HEK293 (cell line): Measurements from ENCODE around the gene CENATAC.

ENCODE experiments used
- GLI4 ChIP-seq: fragments of 450-650 bp; formaldehyde crosslinking; IDR thresholded peaks from 2 replicates; pipeline ENCODE4 v1.5.1; 2016; ENCODE audit warnings: missing biosample characterization, missing genetic modification characterization
- KLF8 ChIP-seq: fragments of 450-650 bp; formaldehyde crosslinking; IDR thresholded peaks from 2 replicates; pipeline ENCODE4 v1.5.1; 2016; ENCODE audit warnings: missing biosample characterization, missing genetic modification characterization
- SP3 ChIP-seq: fragments of 450-650 bp; formaldehyde crosslinking; IDR thresholded peaks from 2 replicates; pipeline ENCODE4 v1.5.1; 2016; ENCODE audit warnings: missing biosample characterization, missing genetic modification characterization
- ZBTB20 ChIP-seq: fragments of 450-650 bp; formaldehyde crosslinking; IDR thresholded peaks from 2 replicates; pipeline ENCODE4 v1.5.1; 2016; ENCODE audit warnings: missing biosample characterization, missing genetic modification characterization
- ZFHX2 ChIP-seq: fragments of 450-650 bp; formaldehyde crosslinking; conservative IDR thresholded peaks from 2 replicates; pipeline ENCODE4 v1.5.1; 2016; ENCODE audit warnings: missing biosample characterization, missing genetic modification characterization
- ZFP41 ChIP-seq: fragments of 450-650 bp; formaldehyde crosslinking; IDR thresholded peaks from 2 replicates; pipeline ENCODE4 v1.5.1; 2016; ENCODE audit warnings: missing biosample characterization, missing genetic modification characterization, borderline replicate concordance
- ZIC2 ChIP-seq: fragments of 450-650 bp; formaldehyde crosslinking; IDR thresholded peaks from 2 replicates; pipeline ENCODE4 v1.5.1; 2016; ENCODE audit warnings: missing biosample characterization, missing genetic modification characterization
- ZNF10 ChIP-seq: fragments of 450-650 bp; formaldehyde crosslinking; IDR thresholded peaks from 2 replicates; pipeline ENCODE4 v1.5.1; 2017; ENCODE audit warnings: missing biosample characterization, missing genetic modification characterization
- ZNF121 ChIP-seq: fragments of 450-650 bp; formaldehyde crosslinking; IDR thresholded peaks from 2 replicates; pipeline ENCODE4 v1.5.1; 2016; ENCODE audit warnings: missing biosample characterization, missing genetic modification characterization
- ZNF146 ChIP-seq: fragments of 450-650 bp; formaldehyde crosslinking; IDR thresholded peaks from 2 replicates; pipeline ENCODE4 v1.5.1; 2016; ENCODE audit warnings: missing biosample characterization, missing genetic modification characterization
- ZNF157 ChIP-seq: fragments of 450-650 bp; formaldehyde crosslinking; IDR thresholded peaks from 2 replicates; pipeline ENCODE4 v1.5.1; 2016; ENCODE audit warnings: missing biosample characterization, missing genetic modification characterization
- ZNF184 ChIP-seq: fragments of 450-650 bp; IDR thresholded peaks from 2 replicates; pipeline ENCODE4 v1.5.1; 2018; ENCODE audit warnings: missing biosample characterization, mild to moderate bottlenecking, missing genetic modification characterization
- ZNF211 ChIP-seq: fragments of 450-650 bp; formaldehyde crosslinking; IDR thresholded peaks from 2 replicates; pipeline ENCODE4 v1.5.1; 2016; ENCODE audit warnings: low read depth, missing biosample characterization, missing genetic modification characterization
- ZNF223 ChIP-seq: fragments of 450-650 bp; formaldehyde crosslinking; IDR thresholded peaks from 2 replicates; pipeline ENCODE4 v1.5.1; 2016; ENCODE audit warnings: missing biosample characterization, missing genetic modification characterization
- ZNF24 ChIP-seq: fragments of 450-650 bp; formaldehyde crosslinking; IDR thresholded peaks from 2 replicates; pipeline ENCODE4 v1.5.1; 2016; ENCODE audit warnings: missing biosample characterization, missing genetic modification characterization
- ZNF311 ChIP-seq: fragments of 450-650 bp; formaldehyde crosslinking; IDR thresholded peaks from 2 replicates; pipeline ENCODE4 v1.5.1; 2017; ENCODE audit warnings: missing biosample characterization, missing genetic modification characterization, borderline replicate concordance
- ZNF394 ChIP-seq: fragments of 450-650 bp; formaldehyde crosslinking; IDR thresholded peaks from 2 replicates; pipeline ENCODE4 v1.5.1; 2016; ENCODE audit warnings: missing biosample characterization, missing genetic modification characterization, mild to moderate bottlenecking, moderate library complexity, borderline replicate concordance
- ZNF510 ChIP-seq: fragments of 450-650 bp; formaldehyde crosslinking; IDR thresholded peaks from 2 replicates; pipeline ENCODE4 v1.5.1; 2018; ENCODE audit warnings: mild to moderate bottlenecking, missing genetic modification characterization, missing biosample characterization; ENCODE audit not compliant: insufficient replicate concordance
- ZNF530 ChIP-seq: fragments of 450-650 bp; formaldehyde crosslinking; IDR thresholded peaks from 2 replicates; pipeline ENCODE4 v1.5.1; 2016; ENCODE audit warnings: low read depth, missing biosample characterization, missing genetic modification characterization
- ZNF610 ChIP-seq: fragments of 450-650 bp; formaldehyde crosslinking; IDR thresholded peaks from 2 replicates; pipeline ENCODE4 v1.5.1; 2016; ENCODE audit warnings: missing biosample characterization, missing genetic modification characterization, borderline replicate concordance
- ZNF785 ChIP-seq: fragments of 450-650 bp; formaldehyde crosslinking; IDR thresholded peaks from 2 replicates; pipeline ENCODE4 v1.5.1; 2016; ENCODE audit warnings: missing biosample characterization, missing genetic modification characterization
- ZNF837 ChIP-seq: fragments of 450-650 bp; formaldehyde crosslinking; IDR thresholded peaks from 2 replicates; pipeline ENCODE4 v1.5.1; 2016; ENCODE audit warnings: missing biosample characterization, missing genetic modification characterization
- ZNF843 ChIP-seq: fragments of 450-650 bp; formaldehyde crosslinking; IDR thresholded peaks from 2 replicates; pipeline ENCODE4 v1.5.1; 2016; ENCODE audit warnings: missing biosample characterization, missing genetic modification characterization
- TF ChIP-seq, protein P1 (sequence below): fragments of 450-650 bp; formaldehyde crosslinking; IDR thresholded peaks from 2 replicates; pipeline ENCODE4 v1.5.1; 2016; ENCODE audit warnings: missing biosample characterization, missing genetic modification characterization
- TF ChIP-seq, protein P2 (sequence below): fragments of 450-650 bp; formaldehyde crosslinking; IDR thresholded peaks from 2 replicates; pipeline ENCODE4 v1.5.1; 2016; ENCODE audit warnings: missing biosample characterization, missing genetic modification characterization
- TF ChIP-seq, protein P3 (sequence below): fragments of 450-650 bp; IDR thresholded peaks from 2 replicates; pipeline ENCODE4 v1.5.1; 2018; ENCODE audit warnings: missing biosample characterization, mild to moderate bottlenecking, missing genetic modification characterization
- TF ChIP-seq, protein P4 (sequence below): fragments of 450-650 bp; formaldehyde crosslinking; IDR thresholded peaks from 2 replicates; pipeline ENCODE4 v1.5.1; 2016; ENCODE audit warnings: missing biosample characterization, missing genetic modification characterization
- TF ChIP-seq, protein P5 (sequence below): fragments of 450-650 bp; formaldehyde crosslinking; IDR thresholded peaks from 2 replicates; pipeline ENCODE4 v1.5.1; 2016; ENCODE audit warnings: missing biosample characterization, missing genetic modification characterization
- TF ChIP-seq, protein P6 (sequence below): fragments of 450-650 bp; formaldehyde crosslinking; IDR thresholded peaks from 2 replicates; pipeline ENCODE4 v1.5.1; 2016; ENCODE audit warnings: missing biosample characterization, missing genetic modification characterization

The CENATAC gene

DNA sequence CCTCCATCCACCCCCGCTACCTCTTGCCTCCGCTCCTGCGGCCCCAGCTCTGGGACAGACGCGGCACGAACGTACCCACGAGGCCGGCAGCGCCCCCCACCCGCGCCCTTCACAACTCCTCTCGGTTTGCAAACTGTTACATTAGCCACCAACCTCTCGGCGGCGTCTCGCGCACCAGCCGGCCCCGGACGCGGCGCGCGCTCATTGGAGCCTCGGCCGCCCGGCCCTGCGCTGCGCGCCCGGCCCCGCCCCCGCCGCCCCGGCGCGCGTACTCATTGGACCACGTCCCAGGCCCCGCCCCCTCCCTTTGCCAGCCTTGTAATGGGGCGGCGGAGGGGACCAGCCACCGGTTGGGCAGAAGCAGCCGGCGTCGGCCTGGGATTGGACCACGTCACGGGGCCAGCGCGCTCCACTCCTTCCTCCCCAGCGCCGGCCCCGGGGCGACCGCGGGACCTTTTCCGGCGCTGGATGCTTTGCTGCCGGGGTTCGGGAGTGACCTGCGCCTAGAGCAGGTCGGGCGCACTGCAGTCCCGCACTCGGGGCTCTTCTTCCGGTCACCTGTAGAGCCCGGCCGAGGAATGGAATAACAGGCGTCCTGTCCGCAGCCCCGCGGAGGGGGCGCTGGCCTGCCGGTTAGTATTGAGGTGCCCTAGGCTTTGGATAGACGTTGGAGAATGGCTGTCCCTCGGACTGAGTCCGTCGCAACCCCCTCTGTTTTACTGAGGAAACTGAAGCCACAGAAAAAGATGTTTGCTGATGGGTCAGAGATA is 59.2 kb downstream of the CENATAC start, which contains the start of gene HYOU1 (continued):
- peak; percentile 46; the same call in 1 of the 2 replicates for TF ChIP-seq SP3
- TF ChIP-seq, protein P1, sequence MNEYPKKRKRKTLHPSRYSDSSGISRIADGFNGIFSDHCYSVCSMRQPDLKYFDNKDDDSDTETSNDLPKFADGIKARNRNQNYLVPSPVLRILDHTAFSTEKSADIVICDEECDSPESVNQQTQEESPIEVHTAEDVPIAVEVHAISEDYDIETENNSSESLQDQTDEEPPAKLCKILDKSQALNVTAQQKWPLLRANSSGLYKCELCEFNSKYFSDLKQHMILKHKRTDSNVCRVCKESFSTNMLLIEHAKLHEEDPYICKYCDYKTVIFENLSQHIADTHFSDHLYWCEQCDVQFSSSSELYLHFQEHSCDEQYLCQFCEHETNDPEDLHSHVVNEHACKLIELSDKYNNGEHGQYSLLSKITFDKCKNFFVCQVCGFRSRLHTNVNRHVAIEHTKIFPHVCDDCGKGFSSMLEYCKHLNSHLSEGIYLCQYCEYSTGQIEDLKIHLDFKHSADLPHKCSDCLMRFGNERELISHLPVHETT (tag by site-specific recombination): no peak
- TF ChIP-seq ZNF10: no peak
- no peak for TF ChIP-seq ZNF510 (tag by site-specific recombination)
- no peak for TF ChIP-seq GLI4
- no peak for TF ChIP-seq ZNF837 (tag by site-specific recombination)
- TF ChIP-seq, protein P2, sequence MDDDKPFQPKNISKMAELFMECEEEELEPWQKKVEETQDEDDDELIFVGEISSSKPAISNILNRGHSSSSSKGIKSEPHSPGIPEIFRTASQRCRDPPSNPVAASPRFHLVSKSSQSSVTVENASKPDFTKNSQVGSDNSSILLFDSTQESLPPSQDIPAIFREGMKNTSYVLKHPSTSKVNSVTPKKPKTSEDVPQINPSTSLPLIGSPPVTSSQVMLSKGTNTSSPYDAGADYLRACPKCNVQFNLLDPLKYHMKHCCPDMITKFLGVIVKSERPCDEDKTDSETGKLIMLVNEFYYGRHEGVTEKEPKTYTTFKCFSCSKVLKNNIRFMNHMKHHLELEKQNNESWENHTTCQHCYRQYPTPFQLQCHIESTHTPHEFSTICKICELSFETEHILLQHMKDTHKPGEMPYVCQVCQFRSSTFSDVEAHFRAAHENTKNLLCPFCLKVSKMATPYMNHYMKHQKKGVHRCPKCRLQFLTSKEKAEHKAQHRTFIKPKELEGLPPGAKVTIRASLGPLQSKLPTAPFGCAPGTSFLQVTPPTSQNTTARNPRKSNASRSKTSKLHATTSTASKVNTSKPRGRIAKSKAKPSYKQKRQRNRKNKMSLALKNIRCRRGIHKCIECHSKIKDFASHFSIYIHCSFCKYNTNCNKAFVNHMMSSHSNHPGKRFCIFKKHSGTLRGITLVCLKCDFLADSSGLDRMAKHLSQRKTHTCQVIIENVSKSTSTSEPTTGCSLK (tag by site-specific recombination): no peak
- TF ChIP-seq ZNF394 (tag by site-specific recombination): no peak
- TF ChIP-seq, protein P3, sequence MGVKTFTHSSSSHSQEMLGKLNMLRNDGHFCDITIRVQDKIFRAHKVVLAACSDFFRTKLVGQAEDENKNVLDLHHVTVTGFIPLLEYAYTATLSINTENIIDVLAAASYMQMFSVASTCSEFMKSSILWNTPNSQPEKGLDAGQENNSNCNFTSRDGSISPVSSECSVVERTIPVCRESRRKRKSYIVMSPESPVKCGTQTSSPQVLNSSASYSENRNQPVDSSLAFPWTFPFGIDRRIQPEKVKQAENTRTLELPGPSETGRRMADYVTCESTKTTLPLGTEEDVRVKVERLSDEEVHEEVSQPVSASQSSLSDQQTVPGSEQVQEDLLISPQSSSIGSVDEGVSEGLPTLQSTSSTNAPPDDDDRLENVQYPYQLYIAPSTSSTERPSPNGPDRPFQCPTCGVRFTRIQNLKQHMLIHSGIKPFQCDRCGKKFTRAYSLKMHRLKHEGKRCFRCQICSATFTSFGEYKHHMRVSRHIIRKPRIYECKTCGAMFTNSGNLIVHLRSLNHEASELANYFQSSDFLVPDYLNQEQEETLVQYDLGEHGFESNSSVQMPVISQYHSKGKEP (tag by site-specific recombination): no peak
- TF ChIP-seq ZNF157 (tag by site-specific recombination): no peak
- TF ChIP-seq, protein P4, sequence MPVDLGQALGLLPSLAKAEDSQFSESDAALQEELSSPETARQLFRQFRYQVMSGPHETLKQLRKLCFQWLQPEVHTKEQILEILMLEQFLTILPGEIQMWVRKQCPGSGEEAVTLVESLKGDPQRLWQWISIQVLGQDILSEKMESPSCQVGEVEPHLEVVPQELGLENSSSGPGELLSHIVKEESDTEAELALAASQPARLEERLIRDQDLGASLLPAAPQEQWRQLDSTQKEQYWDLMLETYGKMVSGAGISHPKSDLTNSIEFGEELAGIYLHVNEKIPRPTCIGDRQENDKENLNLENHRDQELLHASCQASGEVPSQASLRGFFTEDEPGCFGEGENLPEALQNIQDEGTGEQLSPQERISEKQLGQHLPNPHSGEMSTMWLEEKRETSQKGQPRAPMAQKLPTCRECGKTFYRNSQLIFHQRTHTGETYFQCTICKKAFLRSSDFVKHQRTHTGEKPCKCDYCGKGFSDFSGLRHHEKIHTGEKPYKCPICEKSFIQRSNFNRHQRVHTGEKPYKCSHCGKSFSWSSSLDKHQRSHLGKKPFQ (tag by site-specific recombination): no peak
- no peak for TF ChIP-seq ZNF311 (tag by site-specific recombination)
- TF ChIP-seq ZNF610 (tag by site-specific recombination): no peak
- no peak for TF ChIP-seq ZNF785
- peak; percentile 33; the same call in 1 of the 2 replicates for TF ChIP-seq KLF8
- no peak for TF ChIP-seq ZNF530
- TF ChIP-seq ZBTB20 (tag by site-specific recombination): peak; percentile 37; the same call in 1 of the 2 replicates
- no peak for TF ChIP-seq ZNF223 (tag by site-specific recombination)
- TF ChIP-seq ZNF121 (tag by site-specific recombination): no peak
- no peak for TF ChIP-seq ZFP41 (tag by site-specific recombination)
- TF ChIP-seq, protein P5, sequence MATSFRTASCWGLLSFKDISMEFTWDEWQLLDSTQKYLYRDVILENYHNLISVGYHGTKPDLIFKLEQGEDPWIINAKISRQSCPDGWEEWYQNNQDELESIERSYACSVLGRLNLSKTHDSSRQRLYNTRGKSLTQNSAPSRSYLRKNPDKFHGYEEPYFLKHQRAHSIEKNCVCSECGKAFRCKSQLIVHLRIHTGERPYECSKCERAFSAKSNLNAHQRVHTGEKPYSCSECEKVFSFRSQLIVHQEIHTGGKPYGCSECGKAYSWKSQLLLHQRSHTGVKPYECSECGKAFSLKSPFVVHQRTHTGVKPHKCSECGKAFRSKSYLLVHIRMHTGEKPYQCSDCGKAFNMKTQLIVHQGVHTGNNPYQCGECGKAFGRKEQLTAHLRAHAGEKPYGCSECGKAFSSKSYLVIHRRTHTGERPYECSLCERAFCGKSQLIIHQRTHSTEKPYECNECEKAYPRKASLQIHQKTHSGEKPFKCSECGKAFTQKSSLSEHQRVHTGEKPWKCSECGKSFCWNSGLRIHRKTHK (tag by site-specific recombination): no peak
- no peak for TF ChIP-seq ZNF843 (tag by site-specific recombination)
- no peak for TF ChIP-seq ZFHX2
- TF ChIP-seq ZNF146 (tag by site-specific recombination): no peak
- TF ChIP-seq ZIC2 (tag by site-specific recombination): no peak
- no peak for TF ChIP-seq ZNF211
- TF ChIP-seq, protein P6, sequence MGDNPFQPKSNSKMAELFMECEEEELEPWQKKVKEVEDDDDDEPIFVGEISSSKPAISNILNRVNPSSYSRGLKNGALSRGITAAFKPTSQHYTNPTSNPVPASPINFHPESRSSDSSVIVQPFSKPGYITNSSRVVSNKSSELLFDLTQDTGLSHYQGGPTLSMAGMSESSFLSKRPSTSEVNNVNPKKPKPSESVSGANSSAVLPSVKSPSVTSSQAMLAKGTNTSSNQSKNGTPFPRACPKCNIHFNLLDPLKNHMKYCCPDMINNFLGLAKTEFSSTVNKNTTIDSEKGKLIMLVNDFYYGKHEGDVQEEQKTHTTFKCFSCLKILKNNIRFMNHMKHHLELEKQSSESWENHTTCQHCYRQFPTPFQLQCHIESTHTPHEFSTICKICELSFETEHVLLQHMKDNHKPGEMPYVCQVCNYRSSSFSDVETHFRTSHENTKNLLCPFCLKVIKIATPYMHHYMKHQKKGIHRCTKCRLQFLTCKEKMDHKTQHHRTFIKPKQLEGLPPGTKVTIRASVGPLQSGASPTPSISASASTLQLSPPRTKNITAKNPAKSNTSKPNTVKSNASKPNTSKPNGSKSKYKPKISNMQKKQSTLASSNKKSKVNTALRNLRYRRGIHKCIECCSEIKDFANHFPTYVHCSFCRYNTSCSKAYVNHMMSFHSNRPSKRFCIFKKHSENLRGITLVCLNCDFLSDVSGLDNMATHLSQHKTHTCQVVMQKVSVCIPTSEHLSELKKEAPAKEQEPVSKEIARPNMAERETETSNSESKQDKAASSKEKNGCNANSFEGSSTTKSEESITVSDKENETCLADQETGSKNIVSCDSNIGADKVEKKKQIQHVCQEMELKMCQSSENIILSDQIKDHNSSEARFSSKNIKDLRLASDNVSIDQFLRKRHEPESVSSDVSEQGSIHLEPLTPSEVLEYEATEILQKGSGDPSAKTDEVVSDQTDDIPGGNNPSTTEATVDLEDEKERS (tag by site-specific recombination): no peak
- 0 out of 2 replicates have a peak, but pooled peaks have one; percentile 52 for TF ChIP-seq ZNF24 (tag by site-specific recombination)
- TF ChIP-seq ZNF184 (tag by site-specific recombination): no peak
